SK-N-SH (cell line): ENCODE results near the gene CRLF2. TPM values are rescaled to one million over a fixed set of nuclear protein-coding genes. Genes with fewer than 3 reads are reported as not detected.
"Not testable (repeated sequence)": the region's sequence is repeated elsewhere in the genome, so short reads cannot be mapped to it uniquely, and the experiment has no call there.

ENCODE experiments used
- CTCF ChIA-PET: fragments of 300-600, 350-600 bp; formaldehyde crosslinking; extraction: SDS; loops from one replicate; lab custom pipeline; 2021; lab: Yijun Ruan, JAX
- POLR2A ChIA-PET: fragments of 350-600 bp; sonication (Branson Sonifier 250); formaldehyde crosslinking; extraction: SDS; loops from one replicate; lab custom pipeline; 2020; ENCODE audit warnings: antibody characterized with exemption, inconsistent platforms; lab: Yijun Ruan, JAX
- DNase-seq: peaks from one replicate; pipeline ENCODE4 v3.0.0; 2012
- H2AFZ ChIP-seq: fragments of 200-600 bp; sonication (generic); 2 replicates; pipeline ENCODE4 v1.8.1; 2016; ENCODE audit warnings: antibody characterized with exemption, mild to moderate bottlenecking, low read depth
- H3F3A ChIP-seq: fragments of 200-600 bp; sonication (generic); replicated peaks from 2 replicates; pipeline ENCODE3; 2016; ENCODE audit warnings: antibody characterized with exemption, mild to moderate bottlenecking; ENCODE audit not compliant: insufficient read depth
- H3K27ac ChIP-seq, 2 experiments: fragments of 200-500 bp in 1 of 2; fragments of 200-600 bp in 1 of 2; sonication (Bioruptor generic) in 1 of 2; sonication (generic), shearing (Covaris generic) in 1 of 2; 2 replicates each; pipeline versions ENCODE4 v1.5.1 to v1.6.1; 2014 to 2016; ENCODE audit warnings: low read depth in 2 of 2, inconsistent platforms in 1 of 2, low read length in 1 of 2, mild to moderate bottlenecking in 1 of 2, mixed read lengths in 1 of 2
- H3K27me3 ChIP-seq: fragments of 200-600 bp; sonication (generic), shearing (Covaris generic); 2 replicates; pipeline ENCODE4 v1.6.1; 2016; ENCODE audit warnings: mixed run types; ENCODE audit not compliant: insufficient read depth
- H3K36me3 ChIP-seq, 2 experiments: fragments of 200-500 bp in 1 of 2; fragments of 200-600 bp in 1 of 2; sonication (Bioruptor generic) in 1 of 2; sonication (generic) in 1 of 2; replicated peaks in 1 of 2; 2 replicates each; pipeline versions ENCODE3 to v1.5.1; 2014 to 2016; ENCODE audit warnings: low read length in 1 of 2, mild to moderate bottlenecking in 1 of 2; ENCODE audit not compliant: insufficient read depth in 2 of 2, control insufficient read depth in 1 of 2
- H3K4me1 ChIP-seq, 2 experiments: fragments of 200-500 bp in 1 of 2; fragments of 200-600 bp in 1 of 2; sonication (Bioruptor generic) in 1 of 2; sonication (generic), shearing (Covaris generic) in 1 of 2; 2 replicates each; pipeline versions ENCODE4 v1.5.1 to v1.6.1; 2014 to 2016; ENCODE audit warnings: low read depth in 1 of 2, low read length in 1 of 2, mixed run types in 1 of 2; ENCODE audit not compliant: insufficient read depth in 2 of 2, control insufficient read depth in 1 of 2
- H3K4me2 ChIP-seq: fragments of 200-600 bp; sonication (generic), shearing (Covaris generic); 2 replicates; pipeline ENCODE4 v1.6.1; 2017; ENCODE audit warnings: mixed run types
- H3K4me3 ChIP-seq, 2 experiments: fragments of 200-500 bp in 1 of 2; fragments of 200-600 bp in 1 of 2; sonication (Bioruptor generic) in 1 of 2; sonication (generic), shearing (Covaris generic) in 1 of 2; 2 replicates each; pipeline versions ENCODE4 v1.5.1 to v1.8.1; 2014 to 2016; ENCODE audit warnings: low read depth in 2 of 2, inconsistent platforms in 1 of 2, low read length in 1 of 2, mild to moderate bottlenecking in 1 of 2, mixed read lengths in 1 of 2, moderate library complexity in 1 of 2
- H3K79me2 ChIP-seq: fragments of 200-600 bp; sonication (generic); 2 replicates; pipeline ENCODE4 v1.8.1; 2017; ENCODE audit warnings: mild to moderate bottlenecking; ENCODE audit not compliant: insufficient read depth
- H3K9ac ChIP-seq: fragments of 200-600 bp; sonication (generic); 2 replicates; pipeline ENCODE4 v1.6.1; 2017; ENCODE audit warnings: mixed run types
- H3K9me2 ChIP-seq: fragments of 200-600 bp; sonication (generic); 2 replicates; pipeline ENCODE4 v1.6.1; 2017; ENCODE audit warnings: mixed run types
- H3K9me3 ChIP-seq: fragments of 200-600 bp; sonication (generic); 2 replicates; pipeline ENCODE4 v1.6.1; 2017; ENCODE audit warnings: mixed run types, mild to moderate bottlenecking, moderate library complexity
- H4K20me1 ChIP-seq: fragments of 200-600 bp; sonication (generic); 2 replicates; pipeline ENCODE4 v1.6.1; 2017; ENCODE audit warnings: mild to moderate bottlenecking, mixed run types; ENCODE audit not compliant: insufficient read depth
- CHD2 ChIP-seq: fragments of 150-350 bp; IDR thresholded peaks from 2 replicates; pipeline ENCODE4 v1.6.1; 2018; ENCODE audit warnings: low read length; ENCODE audit not compliant: partially characterized antibody
- ELF1 ChIP-seq: IDR thresholded peaks from 2 replicates; pipeline ENCODE4 v1.4.0; 2012
- EZH2phosphoT487 ChIP-seq: fragments of 200-600 bp; sonication (generic); IDR thresholded peaks from 2 replicates; pipeline ENCODE4 v1.6.1; 2017; ENCODE audit warnings: low read depth, mixed run types, mild to moderate bottlenecking, antibody characterized with exemption, moderate library complexity, borderline replicate concordance
- FOXM1 ChIP-seq: IDR thresholded peaks from 2 replicates; pipeline ENCODE4 v1.4.0; 2012; ENCODE audit warnings: low read depth, mild to moderate bottlenecking
- GATA2 ChIP-seq: sonication (generic); formaldehyde crosslinking; IDR thresholded peaks from 2 replicates; pipeline ENCODE4 v1.5.0; 2020; ENCODE audit warnings: mild to moderate bottlenecking, missing genetic modification reagents
- IRF3 ChIP-seq: fragments of 150-350 bp; IDR thresholded peaks from 2 replicates; pipeline ENCODE4 v1.6.1; 2016; ENCODE audit warnings: mild to moderate bottlenecking, low read depth, low read length
- JUND ChIP-seq: IDR thresholded peaks from 2 replicates; pipeline ENCODE4 v1.4.0; 2012
- MXI1 ChIP-seq: IDR thresholded peaks from 2 replicates; pipeline ENCODE4 v1.6.1; 2012; ENCODE audit warnings: mild to moderate bottlenecking, low read depth, low read length, improper control_type of control experiment
- POLR2AphosphoS5 ChIP-seq: IDR thresholded peaks from 2 replicates; pipeline ENCODE4 v1.6.1; 2012; ENCODE audit warnings: low read depth, low read length
- RAD21 ChIP-seq: IDR thresholded peaks from 2 replicates; pipeline ENCODE4 v1.6.1; 2012; ENCODE audit warnings: mild to moderate bottlenecking, low read length
- REST ChIP-seq: IDR thresholded peaks from 2 replicates; pipeline ENCODE4 v1.6.1; 2012; ENCODE audit warnings: mild to moderate bottlenecking, low read depth, low read length, moderate library complexity
- RFX5 ChIP-seq: IDR thresholded peaks from 2 replicates; pipeline ENCODE4 v1.6.1; 2012; ENCODE audit warnings: mild to moderate bottlenecking, improper control_type of control experiment, low read length
- TAF1 ChIP-seq: IDR thresholded peaks from 2 replicates; pipeline ENCODE4 v1.6.1; 2012; ENCODE audit warnings: low read depth, mild to moderate bottlenecking, low read length, moderate library complexity, borderline replicate concordance
- TCF12 ChIP-seq: IDR thresholded peaks from 2 replicates; pipeline ENCODE4 v1.4.0; 2012
- YY1 ChIP-seq: IDR thresholded peaks from 2 replicates; pipeline ENCODE4 v1.4.0; 2012; ENCODE audit warnings: low read depth, mild to moderate bottlenecking
- WGBS: methylation state at CpG from one replicate; pipeline ENCODE4 v1.1.6; 2017; ENCODE audit warnings: low lambda C conversion rate; 5-methylcytosine and 5-hydroxymethylcytosine counted together
- polyA plus RNA-seq, 3 experiments: library from polyadenylated mRNA; depleted of rRNA; stranded (reverse); fragments of >200 nt; gene quantifications; 2 replicates each; pipeline ENCODE4 v1.2.3, GENCODE V29; 2012
- TF ChIP-seq, protein P1 (sequence below): IDR thresholded peaks from 2 replicates; pipeline ENCODE4 v1.4.0; 2012; ENCODE audit warnings: low read depth, borderline replicate concordance

Gene CRLF2
- polyA plus RNA-seq, 1 of the 3 experiments (the other 2 are of a cell fraction), result not detected

DNA sequence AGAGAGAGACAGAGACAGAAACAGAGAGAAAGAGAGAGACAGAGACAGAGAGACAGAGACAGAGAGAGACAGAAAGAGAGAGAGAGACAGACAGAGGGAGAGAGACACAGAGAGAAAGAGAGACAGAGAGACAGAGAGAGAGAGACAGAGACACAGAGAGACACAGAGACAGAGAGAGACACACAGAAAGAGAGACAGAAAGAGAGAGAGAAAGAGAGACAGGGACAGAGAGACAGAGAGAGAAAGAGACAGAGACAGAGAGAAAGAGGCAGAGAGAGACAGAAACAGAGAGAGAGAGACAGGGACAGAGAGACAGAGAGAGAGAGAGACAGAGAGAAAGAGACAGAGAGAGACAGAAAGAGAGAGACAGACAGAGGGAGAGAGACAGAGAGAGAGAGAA is 52.9 kb downstream of the CRLF2 start:
- no peak for DNase-seq
- POLR2A ChIA-PET, result no interaction called here
- CTCF ChIA-PET, result no interaction called here
- Histone ChIP-seq H3K36me3 (no peaks in the 10 kb centered on the region), H3K4me1 (no peaks in the 10 kb centered on the region), H2AFZ (no peak overlapping the region), H3K27me3 (no peaks in the 10 kb centered on the region), H3K4me3 (no peak overlapping the region), H3K9me2 (no peaks in the 10 kb centered on the region), H3K4me2 (no peak overlapping the region), H3K9ac (no peak overlapping the region), H3F3A (peaks cover 14% of the 10 kb centered on the region), H3K9me3 (no peaks in the 10 kb centered on the region), H3K27ac (no peak overlapping the region), H4K20me1 (no peaks in the 10 kb centered on the region), H3K79me2 (no peaks in the 10 kb centered on the region)
- TF ChIP-seq MXI1 (no peak), CHD2 (no peak), ELF1 (no peak), FOXM1 (no peak)

DNA sequence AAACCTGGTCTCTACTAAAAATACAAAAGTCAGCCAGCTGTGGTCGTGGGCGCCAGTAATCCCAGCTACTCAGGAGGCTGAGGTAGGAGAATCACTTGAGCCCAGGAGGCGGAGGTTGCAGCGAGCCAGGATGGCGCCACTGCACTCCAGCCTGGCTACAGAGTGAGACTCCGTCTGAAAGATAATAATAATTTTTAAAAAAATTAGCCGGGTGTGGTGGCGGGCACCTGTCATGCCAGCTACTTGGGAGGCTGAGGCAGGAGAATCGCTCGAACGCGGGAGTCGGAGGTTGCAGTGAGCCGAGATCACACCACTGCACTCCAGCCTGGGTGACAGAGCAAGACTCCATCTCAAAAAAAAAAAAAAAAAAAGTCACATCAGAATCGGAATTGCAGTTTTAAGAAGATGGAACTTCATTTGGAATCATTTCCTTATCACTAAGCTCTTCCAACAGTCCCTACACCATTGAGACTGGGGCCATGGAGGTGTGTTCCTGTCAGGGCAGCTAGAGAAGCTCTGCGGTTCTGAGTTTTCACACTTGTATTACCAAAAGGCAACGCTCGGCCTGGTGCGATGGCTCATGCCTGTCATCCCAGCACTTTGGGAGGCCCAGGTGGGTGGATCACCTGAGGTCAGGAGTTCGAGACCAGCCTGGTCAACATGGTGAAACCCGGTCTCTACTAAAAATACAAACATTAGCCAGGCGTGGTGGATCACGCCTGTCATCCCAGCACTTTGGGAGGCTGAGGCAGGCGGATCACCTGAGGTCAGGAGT is 55.6 kb downstream of the CRLF2 start:
- H4K20me1 ChIP-seq, H3K4me2 ChIP-seq, H3K27ac ChIP-seq, H3K79me2 ChIP-seq, H3K9me2 ChIP-seq, H3K4me1 ChIP-seq, H3K9ac ChIP-seq, POLR2A ChIA-PET, H3K4me3 ChIP-seq, H2AFZ ChIP-seq, H3K27me3 ChIP-seq, DNase-seq, H3K9me3 ChIP-seq, H3K36me3 ChIP-seq, CTCF ChIA-PET: not testable (repeated sequence)
- 34% methylated on average over 22 of the region's 24 CpGs for WGBS
- H3F3A ChIP-seq, result peaks cover 14% of the 10 kb centered on the region

DNA sequence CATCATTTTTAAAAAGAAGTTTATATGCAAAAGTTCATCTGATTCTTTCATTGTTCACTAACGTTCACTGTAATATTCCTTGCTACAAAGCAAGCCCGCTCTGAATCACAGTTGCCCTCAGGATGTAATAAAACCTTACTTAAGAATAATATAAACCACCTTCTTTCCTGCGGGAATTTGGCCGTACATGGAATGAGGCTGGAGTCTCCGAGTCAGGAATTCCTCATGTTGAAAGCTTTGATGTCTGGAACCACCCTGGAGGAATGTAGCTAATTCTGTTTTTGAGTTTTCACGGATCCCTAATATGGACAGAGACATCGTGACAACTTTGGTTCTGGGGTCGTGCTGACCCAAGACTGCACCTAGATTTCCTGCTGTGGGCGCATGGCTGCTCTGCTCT is 58.5 kb downstream of the CRLF2 start:
- Histone ChIP-seq H2AFZ (no peak overlapping the region), H4K20me1 (no peaks in the 10 kb centered on the region), H3K27ac (no peak overlapping the region), H3F3A (no peaks in the 10 kb centered on the region), H3K9ac (no peak overlapping the region), H3K4me2 (no peak overlapping the region), H3K4me1 (no peaks in the 10 kb centered on the region), H3K27me3 (no peaks in the 10 kb centered on the region; the same call in 1 of the 2 replicates), H3K9me3 (no peaks in the 10 kb centered on the region), H3K4me3 (no peak overlapping the region), H3K36me3 (no peaks in the 10 kb centered on the region), H3K79me2 (no peaks in the 10 kb centered on the region), H3K9me2 (no peaks in the 10 kb centered on the region)
- POLR2A ChIA-PET, result no interaction called here
- 23% methylated on average over 9 of the region's 9 CpGs for WGBS
- CTCF ChIA-PET, result no interaction called here
- DNase-seq, result no peak
- TF ChIP-seq EZH2phosphoT487, result no peak
- TF ChIP-seq REST, result no peak
- TF ChIP-seq POLR2AphosphoS5, result no peak
- no peak for TF ChIP-seq JUND
- no peak for TF ChIP-seq RAD21
- TF ChIP-seq IRF3, result no peak
- TF ChIP-seq RFX5, result no peak
- TF ChIP-seq MXI1, result no peak
- TF ChIP-seq YY1, result no peak
- TF ChIP-seq GATA2, result no peak
- TF ChIP-seq TCF12, result no peak
- no peak for TF ChIP-seq FOXM1
- TF ChIP-seq TAF1, result no peak
- TF ChIP-seq, protein P1, sequence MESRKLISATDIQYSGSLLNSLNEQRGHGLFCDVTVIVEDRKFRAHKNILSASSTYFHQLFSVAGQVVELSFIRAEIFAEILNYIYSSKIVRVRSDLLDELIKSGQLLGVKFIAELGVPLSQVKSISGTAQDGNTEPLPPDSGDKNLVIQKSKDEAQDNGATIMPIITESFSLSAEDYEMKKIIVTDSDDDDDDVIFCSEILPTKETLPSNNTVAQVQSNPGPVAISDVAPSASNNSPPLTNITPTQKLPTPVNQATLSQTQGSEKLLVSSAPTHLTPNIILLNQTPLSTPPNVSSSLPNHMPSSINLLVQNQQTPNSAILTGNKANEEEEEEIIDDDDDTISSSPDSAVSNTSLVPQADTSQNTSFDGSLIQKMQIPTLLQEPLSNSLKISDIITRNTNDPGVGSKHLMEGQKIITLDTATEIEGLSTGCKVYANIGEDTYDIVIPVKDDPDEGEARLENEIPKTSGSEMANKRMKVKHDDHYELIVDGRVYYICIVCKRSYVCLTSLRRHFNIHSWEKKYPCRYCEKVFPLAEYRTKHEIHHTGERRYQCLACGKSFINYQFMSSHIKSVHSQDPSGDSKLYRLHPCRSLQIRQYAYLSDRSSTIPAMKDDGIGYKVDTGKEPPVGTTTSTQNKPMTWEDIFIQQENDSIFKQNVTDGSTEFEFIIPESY, result no peak
